Epithelial cell of esophagus (primary cell): ENCODE data around the gene CPNE1.

ENCODE experiments used
- DNase-seq: peaks from one replicate; pipeline ENCODE4 v3.0.0; 2010; ENCODE audit warnings: low read depth
- H3K4me3 ChIP-seq: 2 replicates; pipeline ENCODE4 v1.5.1; 2011; ENCODE audit warnings: mild to moderate bottlenecking, low read length, control low read depth
- CTCF ChIP-seq: IDR thresholded peaks from 2 replicates; pipeline ENCODE4 v1.5.1; 2011; ENCODE audit warnings: low read depth, mild to moderate bottlenecking, low read length, control low read depth, inconsistent platforms; ENCODE audit not compliant: insufficient read depth; ENCODE audit errors: missing control alignments

CPNE1 gene

GRCh38 chr20:35651958-35652357 lies 12.7 kb downstream of the CPNE1 start:
- H3K4me3 ChIP-seq = no peak overlapping the region
- no peak for TF ChIP-seq CTCF
- no peak for DNase-seq

GRCh38 chr20:35650632-35651031 lies 14.1 kb downstream of the CPNE1 start:
- DNase-seq = no peak
- TF ChIP-seq CTCF = no peak
- H3K4me3 ChIP-seq = no peak overlapping the region

- no peak for TF ChIP-seq CTCF
- no peak for DNase-seq
- H3K4me3 ChIP-seq = no peak overlapping the region
These were observed 15.9 kb downstream of the CPNE1 start for GRCh38 chr20:35648836-35649235.

- DNase-seq = no peak
- H3K4me3 ChIP-seq = no peak overlapping the region
- no peak for TF ChIP-seq CTCF
These were observed 19.9 kb downstream of the CPNE1 start for GRCh38 chr20:35644806-35645205.

- TF ChIP-seq CTCF = no peak
- no peak overlapping the region for H3K4me3 ChIP-seq
- DNase-seq = no peak
These were observed 21.7 kb downstream of the CPNE1 start for GRCh38 chr20:35643045-35643444.

- TF ChIP-seq CTCF = no peak
- DNase-seq = no peak
- H3K4me3 ChIP-seq = no peak overlapping the region
These were observed 23.0 kb downstream of the CPNE1 start for GRCh38 chr20:35641743-35642142.

GRCh38 chr20:35640724-35641123 lies 24.0 kb downstream of the CPNE1 start:
- DNase-seq = no peak
- H3K4me3 ChIP-seq = no peak overlapping the region
- no peak for TF ChIP-seq CTCF
